RPMI7951 (cell line): ENCODE data around the gene MRGPRX2. TPM values are rescaled to one million over a fixed set of nuclear protein-coding genes. Genes with fewer than 3 reads are reported as not detected.

Source experiments
- total RNA-seq: library from RNA; depleted of rRNA; stranded (reverse); fragments of >200 nt; shearing (Covaris generic); gene quantifications from 2 replicates; pipeline ENCODE4 v1.2.3, GENCODE V29; 2014; rRNA removed

The MRGPRX2 gene
- total RNA-seq, 1 experiment from 2014 or later = not detected

Other genes starting within 250 kb of the MRGPRX2 start
- not detected in 2 replicates for gene MRGPRX1, start 121.3 kb downstream of the MRGPRX2 start, total RNA-seq
- gene ZDHHC13, start 56.5 kb upstream of the MRGPRX2 start, total RNA-seq = 16.7 and 20.1 TPM in 2 replicates
- not detected in 2 replicates for gene CSRP3, start 141.3 kb upstream of the MRGPRX2 start, total RNA-seq
- 4.7 and 5.0 TPM in 2 replicates for gene E2F8, start 180.2 kb upstream of the MRGPRX2 start, total RNA-seq